RPMI8226 (cell line): Measurements from ENCODE around the gene ATXN10.

ENCODE experiments used
- DNase-seq: peaks from one replicate; pipeline ENCODE4 v3.0.0-alpha.2; 2015

The ATXN10 gene

DNA sequence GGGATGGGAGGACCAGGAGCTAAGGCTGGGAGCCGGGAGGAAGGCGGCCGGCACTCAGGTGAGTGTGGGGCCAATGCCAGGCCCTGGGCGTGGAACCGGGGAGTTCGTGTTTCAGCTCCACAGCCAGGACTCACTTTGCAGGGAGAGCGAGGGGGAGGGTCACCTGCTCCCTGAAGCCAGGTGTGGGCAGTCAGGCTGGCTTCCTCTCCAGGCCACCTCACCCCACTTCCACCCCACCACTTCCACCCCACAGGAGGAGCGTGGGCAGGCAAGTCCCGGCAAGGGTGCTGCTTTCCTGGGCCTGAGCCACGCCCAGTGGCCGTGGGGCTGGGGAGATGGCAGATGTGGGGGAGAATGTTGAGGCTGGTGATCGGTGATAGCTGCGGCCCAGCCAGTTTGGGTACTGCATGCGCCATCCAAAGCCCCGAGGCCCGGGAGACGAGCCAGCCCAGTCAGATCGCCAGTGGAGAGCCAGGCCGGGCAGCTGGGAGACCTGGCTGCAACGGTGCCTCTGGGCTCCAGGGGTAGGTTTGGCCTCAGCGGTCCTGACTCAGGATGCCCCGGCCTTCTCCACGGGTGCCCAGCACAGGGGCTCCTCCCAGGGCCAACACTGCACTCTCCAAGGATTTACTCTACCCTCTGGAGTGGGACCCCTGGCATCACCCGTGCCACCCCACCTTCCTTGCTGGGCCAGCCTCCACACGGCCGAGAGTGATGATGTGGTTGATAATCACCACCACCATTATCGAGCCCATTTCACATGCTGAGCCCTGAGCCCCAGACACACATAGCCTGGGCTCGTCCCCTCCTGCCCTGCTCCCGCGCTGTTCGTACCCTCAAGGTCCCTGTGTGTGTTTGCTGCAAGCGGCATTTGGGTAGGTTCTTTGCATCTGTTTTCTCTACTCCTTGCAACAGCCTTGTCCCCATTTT is 211.5 kb downstream of the ATXN10 start:
- no peak for DNase-seq

DNA sequence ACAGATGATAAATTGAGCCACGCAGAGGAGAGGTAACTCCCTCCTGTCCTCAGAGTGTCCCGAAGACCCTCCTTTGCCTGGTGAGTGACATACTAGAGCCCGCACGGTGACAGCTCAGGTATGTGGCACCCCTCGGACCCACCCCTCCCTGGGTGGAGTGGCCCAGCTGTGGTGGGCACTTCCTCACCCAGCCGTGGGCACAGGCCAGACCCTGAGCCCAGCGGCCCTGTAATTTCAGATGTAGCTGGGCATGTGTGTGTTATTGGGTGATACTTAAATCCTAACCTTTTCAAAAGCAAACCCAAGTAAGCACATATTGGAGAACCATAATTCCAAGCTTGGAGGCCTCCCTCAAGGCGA is 212.2 kb downstream of the ATXN10 start:
- DNase-seq = no peak

DNA sequence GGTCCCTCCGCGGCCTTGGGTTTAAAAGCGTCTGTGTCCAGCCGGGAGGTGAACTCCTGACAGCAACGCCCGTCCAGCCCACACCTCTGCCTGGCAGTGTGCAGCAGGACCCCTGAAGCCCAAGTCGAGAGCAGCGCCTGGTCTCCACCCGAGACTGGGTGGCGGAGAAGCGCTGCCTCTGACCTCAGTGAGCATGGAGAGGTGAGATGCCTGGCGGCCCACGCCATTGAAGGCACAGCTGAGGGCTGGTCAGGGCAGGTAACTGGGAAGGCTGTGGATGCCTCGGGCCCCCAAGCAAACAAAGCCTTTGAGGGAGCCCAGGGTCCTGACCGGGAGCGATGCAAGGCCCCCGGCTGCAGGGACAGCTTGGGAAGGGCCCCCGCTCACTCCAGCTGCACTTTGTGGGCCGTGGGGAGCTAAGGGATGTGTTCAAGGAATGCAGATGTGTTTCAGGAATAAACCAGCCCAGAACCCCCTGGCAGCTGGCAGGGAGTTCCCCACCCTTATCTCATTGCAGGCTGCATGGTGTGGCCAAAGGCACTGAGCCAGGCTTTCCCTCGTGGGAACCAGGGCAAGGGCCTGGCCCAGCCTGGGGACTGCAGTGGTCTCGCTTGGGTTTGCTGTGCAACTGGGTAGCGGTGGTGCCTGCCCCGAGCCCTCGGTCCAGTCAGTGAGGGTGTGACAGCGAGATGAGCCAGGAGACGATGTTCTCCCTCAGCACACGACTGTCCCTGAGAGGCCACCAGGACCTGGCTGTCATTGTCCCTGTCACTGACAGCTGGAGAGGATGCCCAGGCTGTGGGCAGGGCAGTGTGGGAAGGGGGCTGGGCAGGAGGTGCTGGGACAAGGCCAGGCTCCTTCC is 212.8 kb downstream of the ATXN10 start:
- no peak for DNase-seq

DNA sequence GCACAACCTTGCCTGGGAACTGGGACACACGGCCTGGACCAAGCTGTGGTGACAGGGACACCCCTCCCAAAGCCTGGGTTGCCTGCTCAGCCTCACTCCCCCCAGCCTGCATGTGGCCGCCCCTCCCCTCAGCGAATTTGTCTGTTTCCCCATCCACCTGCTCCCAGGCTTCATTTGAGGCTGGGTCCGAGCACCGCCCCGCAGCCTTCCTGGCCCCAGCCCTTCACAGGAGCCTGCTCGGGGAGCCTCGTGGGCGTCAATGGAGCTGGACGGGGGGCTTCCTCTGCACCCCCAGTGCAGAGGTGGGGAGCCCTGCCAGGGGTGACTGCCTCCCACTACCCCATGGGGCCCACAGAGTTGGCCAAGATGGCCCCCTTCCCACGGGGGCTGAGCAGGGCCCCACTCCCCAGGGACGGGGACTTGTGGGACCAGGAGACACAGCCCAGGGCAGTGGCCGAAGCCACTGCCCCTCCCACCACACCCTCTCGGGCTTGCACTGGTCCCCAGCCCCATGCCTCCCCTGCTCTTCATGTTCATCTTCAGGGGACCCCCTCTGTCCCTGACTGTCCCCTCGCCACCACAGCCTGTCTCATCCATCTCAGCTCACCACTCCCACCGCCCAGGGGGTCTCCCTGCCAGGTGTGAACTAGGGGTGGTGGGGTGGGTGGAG is 213.7 kb downstream of the ATXN10 start:
- DNase-seq = no peak

DNA sequence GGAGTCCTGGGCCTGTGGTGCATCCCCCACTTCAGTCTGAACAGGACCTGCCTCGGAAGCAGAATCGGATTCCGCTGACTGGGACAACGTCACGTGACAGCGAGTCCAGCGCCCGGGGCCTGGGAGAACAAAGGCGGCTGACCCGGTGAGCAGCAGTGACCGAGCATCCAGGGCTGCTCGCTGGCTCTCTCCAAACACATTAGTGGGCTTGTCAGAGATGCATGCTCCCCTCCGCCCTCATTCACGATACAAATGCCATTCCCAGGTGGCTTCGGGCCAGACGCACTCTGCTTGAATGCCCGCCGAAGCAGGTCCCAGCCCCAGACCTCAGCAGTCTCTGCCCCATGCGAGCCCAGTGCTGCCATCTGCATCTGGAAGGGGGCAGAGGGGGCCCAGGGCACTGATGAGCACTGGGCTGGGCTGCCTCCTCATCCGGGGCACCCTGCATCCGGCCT is 214.3 kb downstream of the ATXN10 start:
- DNase-seq = no peak

DNA sequence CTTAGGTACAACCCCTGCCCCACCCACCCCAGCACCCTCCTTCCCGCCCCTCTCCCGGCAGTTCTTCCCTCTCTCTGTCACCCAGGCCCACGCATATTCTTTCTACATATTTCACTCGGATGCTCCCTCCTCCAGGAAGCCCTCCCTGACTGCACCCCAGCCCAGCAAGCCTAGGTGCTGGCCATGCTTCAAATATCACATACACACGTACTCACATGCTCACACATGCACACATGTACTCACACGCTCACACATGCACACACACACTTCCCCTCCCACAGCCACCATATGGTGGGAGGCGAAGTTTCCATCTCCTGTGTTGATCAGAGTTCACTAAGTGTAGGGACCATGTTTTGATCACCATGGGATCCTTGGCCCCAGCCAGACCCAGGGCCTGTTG is 214.9 kb downstream of the ATXN10 start:
- no peak for DNase-seq

DNA sequence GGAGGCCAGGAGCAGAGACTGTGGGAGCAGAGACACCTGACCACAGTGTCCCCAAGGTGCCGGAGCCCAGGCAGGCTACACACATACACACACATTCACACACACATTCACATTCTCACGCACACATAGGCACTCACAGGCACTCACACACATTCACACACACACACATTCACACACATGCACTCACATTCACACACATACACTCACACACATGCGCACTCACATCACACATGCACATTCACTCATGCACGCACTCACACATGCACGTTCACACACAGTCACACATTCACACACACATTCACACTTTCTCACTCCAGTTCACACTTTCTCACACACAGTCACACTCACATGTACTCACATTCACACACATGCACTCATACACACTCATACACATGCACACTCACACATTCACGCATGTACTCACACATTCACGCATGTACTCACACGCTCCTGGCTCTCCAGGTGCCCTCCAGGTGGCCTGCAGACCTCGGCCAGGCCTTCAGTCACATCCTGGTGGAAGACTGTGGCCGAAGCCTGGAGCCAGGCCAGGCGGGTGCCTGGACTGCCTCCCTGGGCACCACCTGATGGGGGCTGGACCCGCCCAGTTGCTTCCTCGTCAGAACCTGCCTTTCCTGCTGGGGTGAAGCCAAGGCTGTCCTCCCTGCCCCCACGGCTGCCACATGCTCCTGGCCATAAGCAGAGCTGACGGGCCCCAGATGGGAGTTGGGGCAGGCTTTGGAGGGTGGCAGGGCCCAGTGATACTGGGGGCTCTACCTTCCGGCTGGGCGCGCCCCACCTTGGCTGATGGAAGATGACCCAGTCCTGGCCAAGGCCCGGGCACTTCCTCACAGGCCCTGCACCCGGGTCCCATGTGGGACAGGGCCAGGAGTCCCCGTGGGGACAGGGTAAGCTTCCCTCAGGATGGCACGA is 215.8 kb downstream of the ATXN10 start:
- DNase-seq = peak; percentile 71

DNA sequence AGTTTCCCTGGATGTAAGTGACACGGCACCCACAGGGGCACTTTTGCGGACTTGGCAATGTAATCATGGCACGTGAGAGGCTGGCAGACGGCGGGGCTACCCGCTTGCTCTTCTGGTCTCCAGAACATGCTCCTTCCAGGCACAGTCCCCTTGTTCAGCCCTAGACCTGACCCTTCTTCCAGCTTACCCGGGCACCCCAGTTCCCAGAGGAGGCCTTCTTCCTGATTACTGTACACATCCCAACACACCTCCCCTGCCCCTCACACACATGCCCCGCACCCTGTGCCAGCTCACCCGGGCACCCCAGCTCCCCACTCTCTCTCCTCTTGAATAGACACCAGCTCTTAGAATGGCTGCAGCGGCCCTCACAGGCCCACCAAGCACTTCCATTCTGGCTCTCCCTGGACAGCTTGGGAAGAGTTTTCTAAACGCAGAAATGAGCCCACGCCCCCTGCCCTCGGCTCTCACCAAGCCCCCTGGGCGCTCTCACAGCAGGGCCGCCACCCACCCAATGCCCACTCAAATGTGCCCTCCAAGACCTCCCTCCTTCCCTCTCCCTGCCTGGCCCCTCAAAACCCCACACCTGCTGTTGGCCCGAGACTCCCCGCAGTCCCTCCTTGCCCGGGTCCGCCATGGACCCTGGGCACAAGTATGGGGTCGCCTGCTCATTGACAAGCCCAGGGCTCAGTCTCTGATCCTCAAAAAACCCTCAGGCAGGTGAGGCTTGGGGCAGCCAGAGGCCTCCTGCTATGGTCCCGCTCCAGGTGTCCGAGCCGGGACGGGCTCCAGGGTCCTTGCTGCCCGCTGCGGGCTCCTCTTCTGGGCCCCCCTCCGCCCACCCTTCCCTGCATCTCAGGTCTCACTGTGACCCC is 216.8 kb downstream of the ATXN10 start:
- DNase-seq = no peak

DNA sequence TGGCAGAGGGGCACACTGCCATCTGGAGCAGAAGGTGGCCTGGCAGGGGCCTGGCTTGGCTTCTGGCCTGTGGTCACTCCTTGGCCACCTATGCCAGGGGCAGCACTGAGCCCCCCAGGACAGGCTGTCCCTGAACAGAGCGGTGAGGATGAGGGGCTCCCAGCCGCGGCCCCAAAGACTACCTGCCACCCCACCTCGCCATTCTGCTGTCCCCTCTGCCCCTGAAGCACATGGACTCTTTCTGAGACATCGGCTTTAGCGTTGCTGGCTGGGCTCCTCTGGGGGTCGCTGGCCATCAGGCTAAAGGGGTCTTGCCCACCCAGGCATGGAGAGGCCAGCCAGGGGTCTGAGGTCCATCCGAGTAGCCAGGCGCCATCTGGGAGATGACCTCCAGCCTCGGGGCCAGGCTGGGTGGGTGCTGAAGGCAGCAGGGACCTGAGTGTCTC is 217.5 kb downstream of the ATXN10 start:
- no peak for DNase-seq

DNA sequence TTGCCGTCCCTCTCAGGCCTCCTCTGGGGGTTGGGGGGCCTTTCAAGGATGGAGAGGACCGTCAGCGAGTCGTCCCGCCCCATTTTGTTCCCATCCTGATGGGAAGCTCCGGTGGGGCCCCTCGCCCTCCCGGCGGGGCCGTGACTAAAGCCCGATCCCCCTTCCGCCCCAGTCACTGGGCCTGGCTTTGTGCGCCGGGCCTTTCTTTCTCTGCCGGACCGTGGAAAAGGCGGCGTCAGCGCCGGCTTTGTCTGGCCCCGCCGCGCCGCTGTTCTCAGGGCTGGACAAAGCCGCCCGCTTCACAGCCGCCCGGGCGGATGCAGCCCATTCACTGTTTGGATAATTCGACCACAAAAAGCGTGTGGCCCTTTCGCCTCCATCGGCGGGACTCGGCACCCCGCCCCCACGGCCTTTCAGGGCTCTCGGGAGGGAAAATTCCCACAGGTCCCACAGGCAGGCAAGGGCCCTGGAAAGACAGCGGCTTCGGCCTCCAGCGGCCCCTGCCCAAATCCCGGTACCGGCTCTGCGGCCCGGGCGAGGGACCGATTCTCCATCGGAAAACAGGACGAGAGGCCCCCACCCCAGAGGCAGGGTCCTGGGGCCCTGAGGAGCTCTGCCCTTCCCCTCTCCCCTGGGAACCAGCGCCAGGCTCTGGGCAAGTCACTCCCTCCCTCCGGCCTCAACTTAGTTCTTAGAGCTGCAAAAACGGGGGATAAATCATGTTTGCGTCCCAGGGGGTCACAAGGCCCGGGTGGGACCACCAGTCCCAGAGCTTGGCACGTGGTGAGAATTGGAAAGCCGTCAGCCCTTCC is 218.1 kb downstream of the ATXN10 start:
- no peak for DNase-seq

DNA sequence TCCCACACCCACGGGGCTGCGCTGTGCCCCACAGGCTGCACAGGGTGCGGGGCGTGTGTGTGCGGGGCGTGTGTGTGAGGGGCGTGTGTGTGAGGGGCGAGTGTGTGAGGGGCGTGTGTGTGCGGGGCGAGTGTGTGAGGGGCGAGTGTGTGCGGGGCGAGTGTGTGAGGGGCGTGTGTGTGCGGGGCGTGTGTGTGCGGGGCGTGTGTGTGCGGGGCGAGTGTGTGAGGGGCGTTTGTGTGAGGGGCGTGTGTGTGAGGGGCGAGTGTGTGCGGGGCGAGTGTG is 218.7 kb downstream of the ATXN10 start:
- DNase-seq = no peak

DNA sequence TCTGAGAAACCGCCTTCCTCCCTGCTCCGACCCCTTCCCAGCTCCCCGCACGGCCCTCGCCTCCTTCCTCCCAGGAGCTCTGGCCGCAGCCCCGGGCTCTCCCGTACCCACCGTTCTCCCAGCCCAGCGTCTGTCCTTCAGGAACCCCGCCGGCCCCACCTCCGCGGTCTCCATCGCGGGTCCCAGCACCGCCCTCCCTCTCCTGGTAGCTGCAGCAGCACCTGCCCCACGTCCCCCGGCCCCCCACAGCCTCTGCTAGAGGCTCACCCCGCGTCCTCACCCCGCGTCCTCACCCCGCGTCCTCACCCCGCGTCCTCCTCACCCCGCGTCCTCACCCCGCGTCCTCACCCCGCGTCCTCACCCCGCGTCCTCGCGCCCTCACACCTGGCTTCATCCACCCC is 219.4 kb downstream of the ATXN10 start:
- no peak for DNase-seq

DNA sequence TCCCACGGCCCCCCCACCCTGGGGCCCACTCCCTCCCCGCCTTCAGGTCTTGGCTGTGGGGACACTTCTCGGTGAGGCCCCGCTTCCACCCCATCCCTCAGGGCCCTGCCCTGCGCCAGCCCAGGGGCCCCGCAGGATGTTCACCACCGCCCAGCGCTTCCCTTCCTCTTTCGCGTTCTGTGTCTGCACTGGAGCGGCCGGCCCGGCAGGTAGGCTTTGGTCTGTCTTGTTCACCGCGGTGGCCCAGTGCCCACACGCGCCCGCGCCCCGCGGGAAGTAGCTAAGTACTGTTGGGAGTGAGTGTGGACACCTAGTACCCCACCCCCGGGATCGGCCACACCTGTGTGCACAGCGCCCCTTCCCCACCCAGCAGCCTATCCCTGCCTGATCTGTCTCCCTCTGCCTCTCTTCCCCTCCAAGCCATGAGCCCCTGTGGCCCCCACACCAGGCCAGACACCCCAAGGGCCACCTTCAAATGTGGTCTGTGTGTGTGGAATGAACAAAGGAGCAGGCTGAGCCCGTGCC is 219.9 kb downstream of the ATXN10 start:
- DNase-seq = no peak

DNA sequence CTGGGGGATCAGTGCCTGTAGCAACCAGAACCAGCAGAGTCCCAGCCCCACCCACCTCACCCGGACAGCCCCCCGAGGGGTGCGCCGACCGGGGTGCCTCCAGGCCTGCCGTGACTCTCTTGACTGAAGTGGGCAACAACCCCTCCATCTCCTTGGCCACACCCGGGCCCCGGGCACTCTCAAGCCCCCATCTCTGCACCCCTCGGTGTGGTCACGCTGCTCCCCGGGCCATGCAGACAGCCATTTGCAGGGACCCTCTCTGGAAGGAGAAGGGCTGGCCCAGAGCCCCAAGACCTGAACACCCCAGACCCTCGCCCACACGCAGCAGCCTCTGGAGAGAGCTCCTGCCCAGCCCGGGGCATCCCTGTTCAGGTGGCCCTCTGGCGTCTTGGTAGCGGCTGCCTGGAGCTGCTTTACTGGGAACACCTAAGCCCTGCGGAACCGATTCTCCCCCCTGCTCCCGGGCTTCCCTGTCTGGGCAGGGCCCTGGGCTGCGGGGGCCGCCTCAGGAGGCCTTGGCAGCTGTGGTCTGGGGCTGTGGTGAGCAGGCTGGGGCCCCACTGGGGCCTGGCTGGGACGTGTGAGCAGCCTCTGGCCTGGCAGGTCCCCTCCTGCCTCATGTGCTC is 220.5 kb downstream of the ATXN10 start:
- DNase-seq = no peak

DNA sequence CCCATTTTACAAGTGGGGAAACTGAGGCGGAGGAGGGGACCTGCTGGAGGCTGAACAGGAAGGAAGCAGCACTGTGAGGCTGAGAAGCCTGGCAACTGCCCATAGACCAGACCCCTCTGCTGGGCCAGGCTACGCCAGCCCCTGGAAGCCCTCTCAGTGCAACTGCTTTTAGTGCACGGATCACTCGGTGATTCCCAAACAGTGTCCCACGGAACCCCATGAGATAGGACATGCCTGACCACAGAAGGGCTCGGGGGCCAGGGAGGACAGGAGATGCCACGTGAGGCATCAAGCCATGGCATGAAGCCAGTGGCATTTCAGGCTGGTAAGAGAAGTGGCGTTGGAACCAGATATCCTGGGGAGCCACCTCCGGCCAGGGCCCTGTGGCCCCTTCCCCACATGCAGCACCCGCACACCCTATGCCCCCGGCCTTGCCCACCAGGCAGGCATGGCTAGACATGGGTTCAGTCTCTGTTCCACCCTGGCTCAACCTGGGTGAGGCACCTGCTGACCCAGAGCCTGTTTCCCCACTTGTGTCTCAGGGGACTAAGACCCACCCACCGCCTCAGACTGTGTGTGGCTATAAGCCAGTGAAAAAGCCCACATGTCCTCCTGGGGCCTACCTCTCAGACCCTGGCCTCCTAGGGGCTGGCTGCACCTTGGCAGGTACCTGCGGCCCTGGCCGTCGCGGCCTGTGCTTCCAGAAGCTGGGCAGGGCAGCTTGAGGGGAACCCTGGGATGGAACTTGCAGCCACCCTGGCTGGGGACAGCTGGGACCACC is 221.2 kb downstream of the ATXN10 start:
- no peak for DNase-seq

DNA sequence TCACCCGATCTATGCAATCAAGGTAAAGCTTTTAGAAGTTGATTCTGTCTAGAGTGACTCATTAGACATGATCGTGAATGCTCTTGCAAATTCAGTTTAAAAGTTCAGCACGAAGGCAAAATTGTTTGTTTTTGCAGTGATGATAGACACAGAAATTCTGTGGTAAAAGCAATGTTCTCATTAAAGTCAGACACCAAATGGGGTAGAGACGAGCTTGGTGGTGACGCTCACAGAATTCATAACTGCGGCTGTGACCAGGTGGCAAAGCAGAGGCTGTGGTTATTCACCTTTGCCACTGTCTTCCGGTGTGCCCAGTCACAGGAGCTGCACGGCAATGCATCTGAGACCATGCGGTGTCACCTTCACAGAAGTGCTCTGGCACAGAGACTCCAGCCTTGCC is 221.9 kb downstream of the ATXN10 start:
- DNase-seq = peak; percentile 87
